Fibroblast of skin of scalp (primary cell): ENCODE data around the gene ADGRL1.
"Not testable (repeated sequence)": the region's sequence is repeated elsewhere in the genome, so short reads cannot be mapped to it uniquely, and the experiment has no call there.

Experiments
- DNase-seq: peaks from one replicate; pipeline ENCODE4 v3.0.0-alpha.2; 2013

The ADGRL1 gene

GRCh38 chr19:14188086-14188485 lies 17.9 kb downstream of the ADGRL1 start:
- not testable (repeated sequence) for DNase-seq

DNA sequence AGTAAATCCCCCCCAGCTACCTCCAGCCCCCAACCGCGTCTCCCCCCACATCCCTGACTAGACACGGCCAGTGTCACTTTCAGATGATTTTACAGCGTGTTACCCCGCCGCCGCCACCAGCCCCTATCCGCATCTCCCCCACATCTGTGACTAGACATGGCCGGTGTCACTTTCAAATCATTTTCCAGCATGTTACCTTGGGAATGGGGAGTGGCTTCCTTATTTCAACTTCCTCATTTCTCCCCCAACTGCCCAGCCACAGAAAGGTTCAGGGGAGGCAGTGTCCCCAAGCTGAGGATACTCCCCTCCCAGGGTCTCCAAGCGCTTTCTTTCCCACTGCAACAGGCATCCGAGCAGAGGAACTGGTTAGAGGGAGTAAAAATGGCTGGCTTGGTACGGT lies 18.4 kb downstream of the ADGRL1 start:
- DNase-seq = no peak

DNA sequence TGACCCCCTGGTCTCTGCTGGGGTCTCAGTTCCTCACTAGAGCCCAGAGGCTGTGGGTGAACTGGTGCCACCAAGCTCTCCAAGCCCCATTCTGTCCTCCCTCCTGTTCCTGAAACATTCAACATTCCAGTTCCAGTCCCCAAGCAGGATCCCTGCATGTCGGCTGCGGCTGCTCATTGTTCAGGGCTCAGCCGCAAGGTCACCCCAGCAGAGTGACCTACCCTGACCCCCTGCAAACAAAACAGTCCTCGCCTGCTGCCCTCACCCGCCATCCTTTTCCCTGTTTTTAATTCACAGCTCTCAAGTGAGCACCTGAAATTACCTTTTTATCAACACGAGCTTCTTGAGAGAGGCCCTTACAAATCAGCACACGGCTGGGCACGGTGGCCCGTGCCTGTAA lies 19.3 kb downstream of the ADGRL1 start:
- DNase-seq = not testable (repeated sequence)

DNA sequence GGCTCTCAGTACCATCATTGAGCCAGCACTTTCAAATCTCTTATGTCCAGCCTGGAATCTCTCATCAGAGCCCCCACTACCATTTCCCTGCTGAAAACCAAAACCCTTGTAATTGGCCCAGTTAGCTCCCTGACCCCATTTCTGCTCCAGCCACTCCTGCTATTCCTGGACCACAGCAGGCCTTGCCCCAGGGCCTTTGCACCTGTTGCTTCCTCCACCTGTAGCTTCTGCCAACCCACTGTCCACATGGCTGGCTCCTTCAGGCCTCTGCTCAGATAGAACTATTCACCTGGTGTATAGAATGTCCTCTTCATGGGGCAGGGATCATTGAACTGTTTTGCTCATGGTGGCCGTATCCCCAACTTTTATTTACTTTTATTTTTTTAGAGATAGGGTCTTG lies 20.3 kb downstream of the ADGRL1 start:
- DNase-seq = not testable (repeated sequence)

GRCh38 chr19:14185158-14185557 lies 20.8 kb downstream of the ADGRL1 start:
- no peak for DNase-seq

DNA sequence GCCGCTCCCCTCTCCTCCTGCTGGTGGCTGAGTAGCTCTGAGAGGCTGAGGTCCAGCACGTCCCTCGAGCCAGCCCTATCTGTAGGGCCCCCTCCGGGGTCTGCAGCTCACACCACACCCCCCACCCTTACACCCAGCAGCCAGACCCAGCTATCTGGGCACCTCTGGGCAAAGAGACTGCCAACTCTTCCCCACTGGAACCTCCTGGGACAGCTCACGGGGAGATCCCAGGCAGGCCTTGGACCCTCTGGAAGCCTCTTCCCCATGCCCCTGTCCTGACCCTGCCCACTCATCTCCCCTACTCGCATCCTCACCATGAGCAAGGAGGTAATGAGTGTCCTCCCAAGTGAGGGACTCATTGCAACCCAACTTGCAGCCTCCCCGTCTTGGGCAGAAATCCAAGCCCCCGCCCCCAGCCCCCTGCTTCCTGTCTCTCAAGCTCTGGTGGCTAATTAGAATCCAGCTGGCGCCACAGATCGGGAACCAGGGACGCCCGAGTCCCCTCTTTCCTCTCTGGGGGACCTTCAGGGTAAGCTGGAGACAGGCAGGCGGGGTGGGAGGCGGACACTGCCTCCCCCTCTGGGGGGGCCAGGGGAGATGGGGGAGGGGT lies 22.1 kb downstream of the ADGRL1 start:
- no peak for DNase-seq

- DNase-seq = no peak
These were observed 23.5 kb downstream of the ADGRL1 start for GRCh38 chr19:14182476-14182875.

DNA sequence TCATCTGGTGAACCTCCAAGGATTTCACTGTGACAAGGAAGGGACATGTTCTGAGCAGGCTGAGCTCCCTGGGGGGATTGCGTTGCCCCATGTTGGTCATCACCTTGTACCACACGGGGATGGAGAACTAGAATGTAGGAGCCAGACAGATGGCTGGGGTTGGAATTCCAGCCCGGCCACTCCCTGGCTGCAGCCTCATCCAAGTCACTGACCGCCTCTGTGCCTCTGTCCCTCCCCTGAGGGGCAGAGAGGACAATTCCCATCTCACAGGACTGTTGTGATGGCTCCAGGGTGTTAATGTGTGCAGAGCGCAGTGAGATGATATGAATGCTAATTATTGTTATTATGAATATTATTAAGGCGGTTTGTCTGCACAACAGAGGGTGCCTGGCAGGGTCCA lies 24.1 kb downstream of the ADGRL1 start:
- DNase-seq = no peak

GRCh38 chr19:14181199-14181598 lies 24.8 kb downstream of the ADGRL1 start:
- not testable (repeated sequence) for DNase-seq

DNA sequence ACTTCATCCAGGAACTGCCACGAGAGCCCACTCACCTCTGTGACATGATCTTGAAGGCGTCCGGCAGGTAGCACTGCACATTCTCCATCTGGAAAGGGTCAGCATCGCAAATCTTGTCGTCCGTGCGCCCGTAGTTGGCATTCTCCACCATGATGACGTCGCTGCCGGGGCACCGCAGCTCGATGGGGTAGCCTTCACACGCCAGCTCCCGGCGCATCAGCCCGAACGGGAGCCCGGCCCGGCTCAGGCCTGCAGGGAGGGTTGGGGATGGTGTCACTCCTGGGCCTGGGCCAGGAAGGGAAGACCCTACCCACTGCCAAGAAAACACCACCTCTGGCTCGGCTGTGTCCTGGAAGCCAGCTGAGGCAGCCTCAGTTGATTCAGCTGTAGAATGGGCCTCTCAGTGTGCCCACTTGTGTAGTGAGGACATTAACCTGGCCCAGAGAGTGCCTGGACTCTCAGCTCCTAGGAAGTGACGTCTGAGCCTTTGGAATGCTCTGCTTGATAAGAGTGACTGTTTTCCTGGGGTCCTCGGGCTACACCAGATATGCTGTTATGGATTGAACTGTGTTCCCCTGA lies 28.4 kb downstream of the ADGRL1 start:
- DNase-seq = no peak

GRCh38 chr19:14175351-14175792 lies 30.6 kb downstream of the ADGRL1 start:
- DNase-seq = no peak

GRCh38 chr19:14174883-14175282 lies 31.1 kb downstream of the ADGRL1 start:
- DNase-seq = no peak

GRCh38 chr19:14168993-14169392 lies 37.0 kb downstream of the ADGRL1 start:
- no peak for DNase-seq

DNA sequence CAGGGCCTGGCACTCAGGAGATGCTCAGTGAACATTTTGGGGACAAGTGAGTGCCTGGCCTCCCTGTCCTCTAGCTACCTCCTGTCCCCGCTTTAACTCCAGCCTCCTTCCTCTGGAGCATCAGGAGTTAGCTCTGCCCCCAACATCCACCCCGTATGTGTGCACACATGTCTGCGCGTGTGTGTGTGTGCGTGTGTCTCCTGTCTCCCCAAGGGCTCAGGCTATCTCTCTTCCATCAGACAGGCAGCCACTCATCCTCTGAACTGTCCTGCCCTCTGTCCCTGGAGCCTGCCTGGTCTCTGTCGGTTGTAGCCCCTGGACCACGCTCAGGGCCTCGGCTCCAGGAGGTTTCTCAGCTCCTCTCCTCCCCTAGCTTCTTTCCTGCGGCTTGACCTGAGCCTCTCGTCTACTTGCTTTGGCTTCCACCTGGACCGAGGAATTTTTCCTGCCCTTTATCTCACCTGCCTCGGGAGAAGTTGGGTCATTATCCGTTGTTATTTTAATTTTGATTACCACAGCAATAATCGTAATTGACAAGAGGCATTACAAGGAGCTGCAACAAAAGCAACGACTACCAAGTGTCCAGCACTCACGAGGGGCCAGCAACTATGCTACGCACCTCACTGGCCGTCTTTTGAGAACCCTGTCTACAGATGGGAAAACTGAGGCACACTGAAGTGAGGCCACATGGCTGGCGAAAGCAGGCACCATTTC lies 37.6 kb downstream of the ADGRL1 start:
- DNase-seq = no peak

- no peak for DNase-seq
These were observed 38.3 kb downstream of the ADGRL1 start for GRCh38 chr19:14167576-14168138.

- no peak for DNase-seq
These were observed 38.9 kb downstream of the ADGRL1 start for GRCh38 chr19:14166999-14167575.

- DNase-seq = peak; percentile 17
These were observed 39.8 kb downstream of the ADGRL1 start for GRCh38 chr19:14165990-14166830.

DNA sequence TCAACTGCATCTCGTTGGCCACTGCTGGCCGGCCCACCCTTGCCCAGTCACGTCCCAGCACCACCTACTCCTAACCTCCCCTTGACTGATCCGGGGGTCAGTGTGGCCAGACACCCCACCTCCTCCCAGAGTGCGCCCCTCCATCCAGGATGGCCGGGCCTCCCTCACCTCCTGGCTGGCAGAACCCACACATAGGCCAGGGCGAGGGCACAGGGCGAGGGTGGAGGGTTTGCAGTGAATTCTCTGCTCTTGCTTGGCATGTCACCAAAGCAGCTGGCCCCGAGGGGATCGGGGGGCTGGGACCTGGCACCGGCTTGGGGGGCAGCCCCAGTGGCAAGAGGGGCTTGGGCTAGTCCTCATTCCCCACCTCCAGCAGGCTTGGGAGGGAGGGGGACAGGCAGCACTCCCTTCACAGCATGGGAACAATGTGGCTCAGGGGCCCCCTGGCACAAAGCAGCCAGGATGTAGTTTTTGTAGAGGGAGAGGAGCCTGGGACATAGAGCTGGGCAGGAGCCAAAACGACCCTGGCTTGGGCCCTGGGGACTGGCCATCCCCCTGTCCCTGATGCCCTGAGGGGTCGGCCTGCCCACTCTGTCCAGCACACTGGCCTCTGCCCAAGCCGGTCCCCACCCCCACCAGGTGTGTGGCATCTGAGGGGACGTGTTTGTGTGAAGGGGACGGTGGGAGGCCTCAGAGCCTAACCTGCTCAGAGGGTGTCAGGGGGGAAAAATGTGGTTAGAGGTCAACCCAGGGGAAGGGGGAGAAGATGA lies 41.1 kb downstream of the ADGRL1 start:
- DNase-seq = no peak

- no peak for DNase-seq
These were observed 41.9 kb downstream of the ADGRL1 start for GRCh38 chr19:14164082-14164481.

DNA sequence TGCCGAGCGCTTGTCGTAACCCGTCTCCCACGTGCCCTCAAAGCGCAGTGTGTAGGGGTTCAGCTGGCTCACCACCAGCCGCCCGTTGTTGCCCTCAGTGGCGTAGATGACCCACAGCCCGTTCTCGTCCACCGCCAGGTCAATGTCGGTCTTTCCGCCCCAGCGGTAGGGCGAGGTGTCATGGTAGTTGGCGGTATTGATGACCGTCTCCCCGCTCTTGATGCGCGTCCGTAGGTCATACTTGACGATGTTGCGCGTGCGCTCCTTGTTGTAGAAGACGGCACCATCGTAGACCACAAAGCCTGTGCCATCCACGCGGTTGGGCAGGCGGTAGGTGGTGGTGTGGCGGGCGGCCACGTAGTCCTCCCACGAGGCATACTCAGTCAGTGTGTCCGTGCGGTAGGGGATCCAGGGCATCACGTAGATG lies 43.1 kb downstream of the ADGRL1 start:
- DNase-seq = no peak

DNA sequence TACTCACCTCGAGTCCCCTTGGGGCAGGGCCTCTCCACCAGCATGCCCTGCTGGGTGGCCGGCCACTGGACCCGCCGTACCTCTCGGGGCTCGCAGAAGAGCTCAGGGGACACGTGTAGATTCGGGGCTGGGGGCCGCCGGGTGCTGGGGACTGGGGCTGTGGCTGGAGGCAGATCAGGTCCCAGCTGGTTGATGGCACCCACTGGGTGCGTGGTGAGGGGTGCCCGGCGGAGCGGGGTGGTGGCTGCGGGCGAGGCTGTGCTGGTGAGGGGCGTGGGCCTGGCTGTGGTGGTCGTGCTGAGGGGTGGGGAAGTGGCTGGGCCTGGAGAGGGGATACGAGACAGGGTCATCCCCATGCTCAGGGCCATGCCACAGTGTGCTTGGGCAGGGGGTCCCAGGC lies 44.7 kb downstream of the ADGRL1 start:
- no peak for DNase-seq
